ENCODE measurements around the gene ARID1B.
"Not testable (repeated sequence)": the region's sequence is repeated elsewhere in the genome, so short reads cannot be mapped to it uniquely, and the experiment has no call there.

The ARID1B gene

DNA sequence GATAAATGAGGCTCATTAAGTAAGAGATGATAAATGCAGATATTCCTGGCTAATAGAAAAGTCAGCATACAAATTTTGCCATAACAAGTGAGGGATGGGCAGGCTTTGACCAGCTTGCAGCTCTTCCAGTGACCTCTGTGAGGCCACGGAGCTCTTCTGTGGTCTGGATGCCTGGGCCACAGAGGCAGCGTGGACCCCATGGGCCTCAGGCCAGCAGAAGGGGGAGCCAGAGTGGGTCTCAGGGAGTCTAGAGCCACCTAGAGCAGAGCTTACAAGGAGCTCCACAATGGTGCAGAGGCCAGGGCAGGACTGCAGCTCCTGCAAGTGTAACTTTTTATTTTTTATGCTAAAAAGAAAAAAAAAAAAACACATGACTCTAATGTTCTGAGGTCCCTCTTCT is 165.1 kb downstream of the ARID1B start:
- DNase-seq (ENCODE audit: low spot score) = no peak

DNA sequence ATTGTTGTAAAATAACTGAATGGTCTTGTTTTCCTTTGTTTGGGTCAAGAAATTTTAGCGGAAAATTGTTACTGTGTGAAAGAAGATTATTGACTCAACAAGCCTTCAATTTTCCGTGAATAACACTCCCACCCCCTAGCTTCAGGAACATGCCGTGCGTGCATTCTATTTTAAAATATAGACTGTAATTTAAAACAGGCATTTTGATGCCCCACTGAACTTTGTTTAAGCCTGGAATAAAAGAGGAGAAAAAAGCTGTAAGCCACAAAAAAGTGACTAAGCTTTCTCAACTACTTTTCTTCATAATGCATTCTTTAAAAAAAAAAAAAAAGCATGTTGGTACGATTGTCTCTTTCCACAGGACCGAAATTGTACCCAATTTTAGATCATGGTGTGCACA is 166.0 kb downstream of the ARID1B start:
- DNase-seq (ENCODE audit: low spot score) = no peak

DNA sequence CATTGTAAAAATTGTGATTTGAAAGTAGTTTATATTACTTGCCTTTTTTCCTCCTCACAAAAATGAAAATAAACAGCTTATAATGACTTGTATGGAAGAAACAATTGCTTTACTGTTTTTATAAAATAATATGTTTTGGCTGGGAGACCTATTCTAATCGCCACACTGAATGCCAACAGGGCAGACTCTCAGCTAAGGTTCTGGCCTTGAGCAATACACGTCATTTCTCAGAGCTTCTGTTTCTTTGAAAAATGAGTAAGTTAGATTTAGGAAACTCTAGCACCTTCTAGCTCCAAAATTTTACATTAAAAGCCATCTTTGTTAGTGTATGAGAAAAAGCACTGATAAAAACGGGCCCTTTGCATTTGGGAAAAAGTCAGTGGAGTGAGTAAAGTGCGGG is 166.6 kb downstream of the ARID1B start:
- DNase-seq (ENCODE audit: low spot score) = no peak

DNA sequence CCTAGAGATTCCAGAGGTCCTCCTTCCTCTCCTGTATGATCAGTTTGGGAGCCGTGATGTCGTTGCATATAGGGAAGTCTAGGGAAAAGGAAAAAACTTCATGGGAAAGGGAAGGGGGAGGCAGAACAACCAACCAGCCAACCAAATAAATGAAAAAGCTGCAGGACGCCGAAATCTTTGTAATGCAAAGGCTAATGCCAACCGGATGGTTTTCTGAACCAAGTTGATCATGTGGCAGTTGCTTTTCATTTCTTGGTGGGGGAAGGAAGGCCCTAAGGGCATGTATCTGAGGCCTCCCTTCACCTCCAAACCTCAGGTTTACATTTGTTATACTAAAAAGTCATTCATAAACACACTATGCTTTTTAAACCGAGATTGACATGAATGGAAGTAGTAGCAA is 167.2 kb downstream of the ARID1B start:
- no peak for DNase-seq (ENCODE audit: low spot score)

DNA sequence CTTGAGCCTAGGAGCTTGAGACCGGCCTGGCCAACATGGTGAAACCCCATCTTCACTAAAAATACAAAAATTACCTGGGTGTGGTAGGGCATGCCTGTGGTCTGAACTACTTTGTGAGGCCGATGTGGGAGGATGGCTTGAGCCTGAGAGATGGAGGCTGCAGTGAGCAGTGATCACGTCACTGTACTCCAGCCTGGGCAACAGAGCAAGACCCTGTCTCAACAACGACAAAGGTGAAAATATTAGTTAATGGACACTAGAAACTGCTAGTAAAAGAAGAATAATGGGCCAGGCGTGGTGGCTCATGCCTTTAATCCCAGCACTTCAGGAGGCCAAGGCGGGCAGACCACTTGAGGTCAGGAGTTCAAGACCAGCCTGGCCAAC is 168.6 kb downstream of the ARID1B start:
- DNase-seq (ENCODE audit: low spot score) = not testable (repeated sequence)

DNA sequence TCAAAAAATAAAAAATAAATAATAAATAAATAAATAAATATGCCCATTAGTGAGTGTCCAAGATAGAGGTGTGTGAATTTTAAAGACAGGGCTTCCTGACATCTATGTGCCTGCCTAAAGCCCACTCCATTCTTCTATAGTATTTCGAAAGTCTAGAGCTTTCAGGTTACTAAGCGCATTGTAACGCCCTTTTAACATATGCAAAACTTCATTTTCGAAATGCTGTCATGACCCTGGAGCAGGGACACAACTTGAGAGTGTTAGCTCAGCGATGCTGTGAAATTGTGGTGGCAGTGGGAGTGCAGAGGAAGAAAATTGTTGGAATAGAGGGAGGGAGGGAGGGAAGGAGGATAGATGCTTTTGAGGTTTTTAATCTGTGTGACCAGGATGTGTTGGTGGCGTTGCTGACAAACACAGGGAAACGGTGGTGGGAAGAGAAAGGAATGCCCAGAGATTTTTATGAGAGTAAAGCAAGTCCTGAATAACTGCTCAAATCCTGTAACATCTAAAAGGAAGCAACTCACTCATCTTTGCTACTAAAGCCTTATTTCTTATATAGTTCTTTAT is 169.3 kb downstream of the ARID1B start:
- no peak for DNase-seq (ENCODE audit: low spot score)

DNA sequence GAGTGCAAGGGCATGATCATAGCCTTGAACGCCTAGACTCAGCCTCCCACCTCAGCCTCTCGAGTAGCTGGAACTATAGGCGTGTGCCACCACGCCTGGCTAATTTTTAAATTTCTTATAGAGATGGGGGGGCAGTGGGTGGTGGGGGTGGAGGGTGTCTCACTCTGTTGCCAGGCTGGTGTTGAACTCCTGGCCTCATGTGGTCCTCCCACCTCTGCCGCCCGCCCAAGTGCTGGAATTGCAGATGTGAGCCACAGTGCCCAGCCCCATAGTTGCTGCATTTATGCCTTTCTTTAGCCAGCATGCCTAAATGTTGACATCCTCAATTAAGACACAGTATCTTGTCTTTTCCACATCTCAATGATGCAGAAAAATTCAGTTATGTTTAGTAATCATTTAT is 171.1 kb downstream of the ARID1B start:
- no peak for DNase-seq (ENCODE audit: low spot score)

DNA sequence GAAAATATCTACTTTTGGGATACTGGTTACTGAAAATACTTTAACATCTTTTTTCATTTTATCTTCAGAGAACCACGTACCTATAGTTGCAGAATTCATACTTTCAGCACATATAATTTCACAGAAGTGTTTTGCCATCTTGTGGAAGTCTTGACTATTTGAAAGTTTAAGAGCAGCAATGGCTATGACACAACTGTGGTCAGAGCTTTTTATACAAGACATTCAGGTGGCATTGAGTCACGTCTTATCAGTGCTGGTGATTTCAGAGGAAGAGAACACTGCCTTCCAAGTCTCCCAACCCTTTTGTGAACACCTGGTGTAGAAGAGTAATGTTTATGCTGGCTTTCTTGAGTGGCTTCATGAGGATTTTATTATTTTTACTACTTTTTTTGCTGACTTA is 171.6 kb downstream of the ARID1B start:
- DNase-seq (ENCODE audit: low spot score) = peak; percentile 33

DNA sequence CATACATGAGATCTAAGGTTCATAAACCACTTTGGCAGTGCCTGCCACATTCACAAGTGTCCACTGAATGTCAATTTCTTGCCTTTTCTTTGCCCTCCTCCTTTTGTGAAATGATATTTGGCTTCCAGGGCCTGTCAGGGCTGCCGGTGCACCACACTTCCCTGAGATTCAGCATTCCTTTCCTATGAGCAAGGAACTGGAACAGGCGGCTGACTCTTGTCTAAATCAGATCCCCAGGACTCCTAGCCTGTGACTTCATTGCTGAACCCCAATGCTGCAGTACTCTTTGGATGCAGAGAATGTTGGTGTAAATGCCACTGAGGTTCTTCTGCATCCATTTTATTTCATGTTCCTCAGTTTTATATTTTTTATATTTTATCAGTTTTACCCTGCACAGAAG is 172.2 kb downstream of the ARID1B start:
- peak; percentile 64 for DNase-seq (ENCODE audit: low spot score)

DNA sequence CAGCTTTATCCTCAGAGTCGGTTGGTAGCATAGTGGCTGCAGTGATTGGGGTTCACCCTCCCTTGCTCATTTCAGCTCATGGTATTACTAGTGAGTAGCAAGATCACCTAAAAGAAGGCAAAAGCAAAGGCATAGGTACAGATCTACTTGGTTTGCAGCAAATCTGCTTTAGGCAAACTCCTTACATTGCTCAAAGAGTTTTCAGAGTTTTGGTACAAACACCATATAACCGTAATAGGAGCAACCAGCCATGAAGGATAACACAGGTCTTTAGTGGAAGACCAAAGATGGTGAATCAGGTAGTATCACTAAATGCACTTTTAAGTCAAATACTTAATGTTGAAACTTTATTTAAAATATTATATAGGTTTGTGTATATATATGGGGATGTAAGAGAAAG is 172.9 kb downstream of the ARID1B start:
- DNase-seq (ENCODE audit: low spot score) = no peak

DNA sequence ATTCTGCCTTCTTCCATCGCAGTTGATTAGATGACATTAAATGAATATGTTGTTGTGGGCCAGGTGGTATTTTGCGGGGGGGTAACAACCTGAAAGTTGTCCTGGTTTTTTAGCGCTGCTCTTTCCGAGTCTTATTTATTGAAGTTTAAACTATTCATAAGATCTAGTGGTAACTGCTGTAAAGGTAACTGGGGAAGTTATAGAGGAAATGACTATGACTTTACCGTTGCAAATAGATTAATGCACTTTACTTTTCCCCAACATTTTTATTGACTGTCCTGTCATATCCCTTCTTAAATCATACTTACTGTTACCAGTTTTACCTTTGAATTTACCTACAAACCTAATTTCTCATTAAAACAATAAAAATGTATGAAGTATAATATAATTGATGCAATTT is 173.4 kb downstream of the ARID1B start:
- DNase-seq (ENCODE audit: low spot score) = no peak

DNA sequence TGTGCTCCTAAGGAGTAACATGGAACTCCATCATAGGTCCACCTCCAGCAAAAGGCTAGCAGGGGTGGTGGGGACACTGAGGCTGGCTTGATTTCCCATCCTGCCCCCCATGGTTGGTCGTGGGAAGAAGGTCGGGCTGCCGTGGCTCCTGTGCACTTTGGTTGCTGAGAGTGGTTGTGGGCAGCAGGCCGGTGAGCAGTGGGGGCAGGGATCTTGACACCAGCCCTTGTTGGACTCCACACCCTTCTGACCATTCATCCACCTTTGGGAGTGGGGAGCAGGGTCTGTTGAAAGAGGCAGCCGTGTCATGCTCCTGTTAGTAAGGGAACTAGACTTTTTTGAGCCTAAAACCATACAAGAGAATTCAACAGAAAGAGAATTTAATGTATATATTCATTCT is 175.2 kb downstream of the ARID1B start:
- no peak for DNase-seq (ENCODE audit: low spot score)

DNA sequence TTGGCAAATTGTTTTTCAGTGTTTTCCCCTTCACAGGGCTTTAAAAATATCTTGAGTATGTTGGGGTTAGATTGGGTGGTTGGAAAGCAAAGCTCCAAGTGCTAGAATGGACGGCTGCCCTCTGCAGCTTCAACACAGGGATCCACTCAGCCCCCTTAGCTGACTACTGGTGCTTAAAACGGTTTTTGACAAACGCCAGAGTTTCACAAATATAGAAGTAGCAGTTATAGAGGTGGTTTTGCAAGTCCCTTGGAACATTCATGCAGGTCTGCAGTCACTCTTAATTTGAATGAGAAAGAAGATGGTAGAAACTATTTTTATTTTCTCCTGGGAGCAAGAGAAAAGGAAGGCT is 175.9 kb downstream of the ARID1B start:
- no peak for DNase-seq (ENCODE audit: low spot score)

DNA sequence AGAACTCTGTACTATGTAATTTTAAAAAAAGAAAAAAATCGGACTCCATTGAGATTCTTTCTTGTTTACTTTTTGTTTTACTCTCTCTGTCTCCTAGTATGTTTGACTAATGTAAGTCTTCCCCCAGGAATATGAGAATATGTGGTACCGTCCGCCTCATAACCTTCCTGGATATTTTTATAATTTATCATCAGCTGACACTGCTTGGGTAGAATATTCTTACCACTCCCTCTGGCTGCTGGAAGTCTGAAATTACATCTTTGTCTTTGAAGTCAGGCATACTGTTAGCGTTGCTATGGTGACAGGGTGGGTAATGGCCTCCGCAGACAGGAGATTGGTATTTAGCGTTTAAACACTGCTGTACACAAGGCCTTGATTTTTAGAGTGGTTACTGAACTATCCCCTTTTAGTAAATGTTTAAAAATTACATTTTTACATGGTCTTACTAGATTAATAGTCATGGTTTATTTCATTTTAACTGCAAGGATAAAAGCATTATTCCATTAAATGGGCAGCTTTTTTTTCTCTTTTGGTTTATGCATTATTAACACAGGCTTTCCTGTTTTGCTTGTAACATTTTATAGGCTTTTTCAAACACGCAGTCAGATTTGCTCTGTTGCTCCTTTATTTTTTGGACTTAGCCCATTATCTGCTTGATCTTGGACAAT is 176.4 kb downstream of the ARID1B start:
- peak; percentile 87 for DNase-seq (ENCODE audit: low spot score)

DNA sequence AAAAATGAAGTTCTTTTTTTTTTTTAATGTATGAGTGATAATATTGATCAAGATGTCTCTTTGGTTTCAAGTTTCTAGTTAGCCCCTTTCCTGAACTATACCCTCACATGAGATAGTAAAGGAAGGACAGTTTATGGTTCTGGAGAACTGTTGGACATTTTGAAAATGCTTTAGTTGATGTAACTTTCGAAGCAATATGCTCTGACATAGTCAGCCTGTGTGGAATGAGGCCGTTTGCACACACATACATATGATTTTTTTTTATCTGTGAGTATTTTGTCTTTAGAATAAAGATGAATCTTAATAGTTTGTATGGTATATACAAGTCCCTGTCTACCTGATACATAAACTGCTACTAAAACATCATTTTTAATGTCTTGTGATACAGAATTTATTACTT is 177.0 kb downstream of the ARID1B start:
- DNase-seq (ENCODE audit: low spot score) = no peak

DNA sequence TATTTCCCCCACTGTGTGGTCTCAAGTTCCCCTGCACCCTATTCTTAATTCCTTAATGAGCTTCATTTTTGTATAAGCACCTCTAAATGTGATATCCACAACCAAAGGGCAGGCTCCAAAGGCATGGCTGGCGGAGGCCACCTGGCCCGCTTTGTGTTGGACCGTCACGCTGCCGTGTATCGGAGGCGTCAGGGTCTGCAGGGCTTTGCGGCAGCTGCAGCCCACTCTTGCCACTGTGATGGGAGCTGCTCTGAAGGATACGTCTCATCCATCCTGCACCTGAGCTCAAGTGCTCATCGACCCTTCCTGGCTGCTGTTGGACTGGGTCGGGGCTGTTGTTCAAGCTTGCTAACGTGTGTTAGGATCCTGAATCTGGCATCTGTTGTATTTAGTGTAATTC is 177.6 kb downstream of the ARID1B start:
- no peak for DNase-seq (ENCODE audit: low spot score)

DNA sequence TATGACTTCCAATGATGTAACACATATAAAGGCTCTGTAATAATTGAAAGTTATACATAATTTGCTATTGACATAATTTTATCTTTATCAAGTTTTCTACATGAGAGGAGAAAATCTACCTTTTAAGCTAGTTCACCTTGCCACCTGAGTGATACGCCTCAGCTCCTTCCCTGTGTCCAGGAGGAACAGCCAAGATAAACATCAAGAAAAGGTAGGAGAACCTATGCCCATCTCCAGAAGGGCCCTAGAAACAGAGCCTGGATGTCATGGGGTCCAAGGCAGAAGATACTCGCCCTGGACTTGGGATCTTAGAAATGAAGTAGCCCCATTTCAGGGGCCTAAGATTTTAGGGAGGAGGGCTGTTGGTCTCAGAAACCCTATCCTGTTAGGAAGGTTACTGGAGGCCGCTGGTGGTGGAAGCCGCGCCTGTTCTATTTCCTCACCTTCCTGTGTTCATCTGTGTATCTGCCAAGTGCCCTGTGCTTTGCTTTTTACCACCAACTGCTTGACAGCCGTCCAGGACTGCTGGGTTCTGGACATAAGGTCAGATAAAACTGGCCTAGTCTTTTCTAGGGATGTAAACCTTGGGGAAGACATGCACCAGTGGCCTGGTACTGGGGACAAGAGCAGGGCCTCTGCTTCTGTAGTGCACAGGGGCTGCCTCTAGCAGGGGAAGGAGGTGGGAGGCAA is 178.5 kb downstream of the ARID1B start:
- no peak for DNase-seq (ENCODE audit: low spot score)

DNA sequence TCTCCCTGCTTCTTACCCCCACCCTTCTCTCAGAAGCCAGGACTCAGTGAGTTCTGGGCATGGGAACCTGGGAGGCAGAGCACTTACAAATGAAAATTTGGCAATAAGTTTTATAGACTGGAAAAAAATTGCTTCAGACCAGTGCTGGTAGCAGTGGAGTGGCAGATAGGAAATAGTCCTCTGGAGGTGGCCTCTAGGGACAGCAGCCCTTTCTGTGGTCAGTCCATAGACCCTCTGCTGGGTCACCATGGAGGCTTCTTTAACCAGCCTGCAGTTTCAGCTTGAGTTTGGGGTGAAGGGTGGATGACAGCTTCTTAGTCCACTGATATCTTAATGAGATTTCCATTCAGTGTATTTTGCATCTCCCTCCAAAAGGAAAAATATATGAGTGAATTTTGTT is 179.1 kb downstream of the ARID1B start:
- DNase-seq (ENCODE audit: low spot score) = no peak

DNA sequence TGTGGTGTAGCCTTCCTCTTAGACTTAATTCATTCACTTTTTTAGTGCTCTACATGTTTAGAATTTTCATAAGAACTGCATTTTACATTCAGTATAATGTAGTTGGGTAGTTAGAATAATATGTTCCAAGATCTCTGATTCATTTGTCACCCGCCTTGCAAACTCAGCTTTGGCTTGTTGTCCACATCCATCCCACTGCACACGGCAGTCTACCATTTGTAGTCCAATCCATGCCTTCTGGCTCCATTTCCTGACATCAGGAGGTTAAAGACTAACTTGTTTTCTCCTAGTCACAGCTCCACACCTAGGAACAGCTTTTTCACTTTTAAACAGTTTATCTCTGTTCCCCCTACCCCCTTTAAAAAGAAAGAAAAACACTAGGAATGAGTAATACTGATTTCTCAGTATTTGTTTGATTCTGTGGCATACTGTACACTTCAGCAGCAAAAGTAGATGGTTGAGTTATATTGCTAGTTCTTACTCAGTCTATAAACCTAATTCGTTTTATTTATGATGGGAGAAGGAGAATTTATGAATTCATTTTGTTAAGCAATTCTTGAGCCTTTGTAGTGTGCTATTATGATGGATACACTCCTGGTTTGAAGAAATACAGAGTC is 180.9 kb downstream of the ARID1B start:
- DNase-seq (ENCODE audit: low spot score) = no peak

DNA sequence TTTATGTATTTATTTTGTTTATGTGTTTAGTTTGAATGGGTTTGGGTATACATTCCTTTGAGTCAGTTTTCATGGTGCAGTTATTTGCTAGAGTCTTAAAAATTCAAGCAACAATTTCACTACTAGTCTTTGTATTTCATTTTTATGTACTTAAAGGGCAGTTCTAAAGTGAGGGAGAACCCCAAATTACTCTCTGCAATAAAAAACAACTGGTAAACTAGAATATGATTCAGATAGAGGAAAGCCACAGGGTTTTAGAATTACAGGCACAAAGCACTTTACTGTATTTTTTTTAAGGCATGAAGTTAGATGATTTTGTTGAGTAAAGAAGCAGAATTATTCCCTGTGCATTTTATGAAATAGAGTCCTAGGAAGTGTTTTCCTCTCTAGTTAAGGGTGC is 183.3 kb downstream of the ARID1B start:
- DNase-seq (ENCODE audit: low spot score) = no peak

DNA sequence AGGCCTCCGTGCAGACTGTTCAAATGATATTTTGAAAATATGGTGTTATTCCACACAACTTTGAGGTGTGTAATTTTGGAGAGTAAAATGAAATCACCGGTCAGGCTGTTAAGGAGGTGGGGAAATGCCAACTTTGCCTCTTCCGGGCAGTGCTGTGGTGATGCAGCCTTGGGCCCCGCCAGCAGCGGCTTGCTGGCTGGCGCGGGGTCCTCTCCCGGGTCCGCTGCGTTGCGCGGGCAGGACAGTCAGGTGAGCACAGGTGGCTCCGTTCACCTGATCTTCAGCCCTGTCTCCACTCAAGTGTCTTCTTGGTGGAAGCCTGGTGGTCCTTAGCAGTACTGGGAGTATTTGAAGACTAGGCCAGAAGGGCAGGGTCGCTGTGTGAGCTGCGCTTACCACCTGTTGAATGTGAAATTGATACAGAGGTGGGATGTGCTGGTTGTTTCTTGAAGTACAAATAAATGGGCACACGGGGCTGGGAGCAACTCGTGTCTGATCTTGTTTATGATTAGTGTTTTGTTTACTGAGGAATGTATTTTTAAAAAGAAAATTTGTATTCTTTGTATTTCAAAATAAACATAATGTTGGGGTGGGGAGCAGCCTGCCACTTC is 184.2 kb downstream of the ARID1B start:
- DNase-seq (ENCODE audit: low spot score) = no peak

DNA sequence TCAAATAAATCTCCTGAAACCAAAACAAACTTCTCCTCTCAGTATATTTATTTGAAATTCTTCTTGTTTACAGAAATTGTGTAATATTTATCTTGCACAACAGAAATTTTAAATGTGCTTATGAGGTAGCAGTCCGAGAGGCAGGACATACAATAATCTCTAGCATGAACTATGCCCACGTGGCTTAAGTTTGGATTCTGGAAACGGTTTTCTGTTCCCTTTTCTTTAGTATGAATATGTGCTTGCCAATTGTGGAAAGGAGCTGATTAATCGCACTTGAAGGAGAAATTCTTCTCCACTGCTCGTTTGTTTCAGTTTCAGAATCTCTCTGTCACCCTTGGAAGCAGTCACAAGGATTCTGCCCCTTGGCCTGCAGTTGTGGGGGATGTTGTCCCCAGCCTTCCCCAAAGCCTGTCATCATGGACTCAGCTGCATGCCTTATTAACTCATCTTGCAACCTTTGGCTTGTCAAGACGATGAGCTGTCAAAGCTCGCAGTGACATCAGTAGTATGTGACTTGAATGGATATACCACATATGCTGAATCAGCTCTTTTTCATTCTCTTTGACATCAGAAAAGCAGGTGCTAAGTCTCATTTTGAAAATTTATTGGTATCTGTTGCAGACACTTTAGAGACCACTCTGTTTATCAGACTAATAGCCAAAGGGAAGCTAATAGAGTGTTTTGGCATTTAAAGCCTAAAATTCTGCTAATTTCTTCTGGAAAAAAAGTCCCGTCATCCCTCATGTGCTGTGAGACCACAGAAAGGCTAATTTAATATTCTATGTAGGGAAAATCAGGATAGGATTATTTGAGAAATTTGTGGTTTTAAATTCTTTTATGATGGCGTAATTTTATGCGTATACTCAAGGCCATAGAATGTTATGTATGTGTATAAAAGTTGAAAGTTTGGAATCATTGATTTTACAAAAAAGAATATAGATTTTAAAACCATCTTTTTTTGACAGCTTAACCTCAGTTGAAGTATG is 186.8 kb downstream of the ARID1B start:
- peak; percentile 39 for DNase-seq (ENCODE audit: low spot score)

Measured in AG08396 (cell line).